SU-DHL-6 (cell line): ENCODE measurements around the gene FOCAD.

Source experiments
- H2AFZ ChIP-seq: fragments of 200-600 bp; sonication (generic); 2 replicates; pipeline ENCODE4 v1.6.1; 2014; ENCODE audit warnings: low read depth, mild to moderate bottlenecking, moderate library complexity, mixed read lengths, antibody characterized with exemption, low read length; ENCODE audit not compliant: severe bottlenecking
- H3F3A ChIP-seq: fragments of 200-600 bp; shearing (Covaris generic); 2 replicates; pipeline ENCODE4 v1.6.0; 2016; ENCODE audit warnings: antibody characterized with exemption, mild to moderate bottlenecking; ENCODE audit not compliant: insufficient read depth
- H3K27ac ChIP-seq: fragments of 200-600 bp; sonication (generic); 2 replicates; pipeline ENCODE4 v1.5.1; 2016; ENCODE audit warnings: low read depth, mild to moderate bottlenecking, low read length, moderate library complexity, mixed read lengths
- H3K27me3 ChIP-seq: fragments of 200-600 bp; sonication (generic), shearing (Covaris generic); 2 replicates; pipeline ENCODE4 v1.6.0; 2014; ENCODE audit warnings: mild to moderate bottlenecking, low read length
- H3K36me3 ChIP-seq: fragments of 200-600 bp; sonication (generic); 2 replicates; pipeline ENCODE4 v1.6.1; 2014; ENCODE audit warnings: mild to moderate bottlenecking, low read length, mixed read lengths
- H3K4me2 ChIP-seq: fragments of 300-600, 200-600 bp; shearing (Covaris generic), sonication (generic); 2 replicates; pipeline ENCODE4 v1.6.0; 2014; ENCODE audit warnings: low read length, low read depth, mild to moderate bottlenecking; ENCODE audit not compliant: poor library complexity, severe bottlenecking
- H3K4me3 ChIP-seq: fragments of 200-600 bp; sonication (generic); 2 replicates; pipeline ENCODE4 v1.5.1; 2014; ENCODE audit warnings: antibody characterized with exemption, low read length, mild to moderate bottlenecking, mixed read lengths; ENCODE audit not compliant: insufficient read depth, poor library complexity, severe bottlenecking
- H3K79me2 ChIP-seq: fragments of 200-600 bp; sonication (generic); 2 replicates; pipeline ENCODE4 v1.6.1; 2014; ENCODE audit warnings: mild to moderate bottlenecking, low read length, moderate library complexity; ENCODE audit not compliant: insufficient read depth
- H3K9ac ChIP-seq: fragments of 200-600 bp; sonication (generic); 2 replicates; pipeline ENCODE4 v1.7.0; 2014; ENCODE audit warnings: mild to moderate bottlenecking, low read length
- H3K9me2 ChIP-seq: fragments of 200-600 bp; sonication (generic); replicated peaks from 2 replicates; pipeline ENCODE4 v1.6.1; 2014; ENCODE audit warnings: low read length; ENCODE audit not compliant: insufficient read depth
- H3K9me3 ChIP-seq: fragments of 200-600 bp; sonication (generic); 2 replicates; pipeline ENCODE4 v1.6.1; 2014; ENCODE audit warnings: low read length, mixed read lengths; ENCODE audit not compliant: insufficient read depth
- H4K20me1 ChIP-seq: fragments of 200-600 bp; sonication (generic); 2 replicates; pipeline ENCODE4 v1.6.1; 2014; ENCODE audit warnings: low read depth, mild to moderate bottlenecking, antibody characterized with exemption, low read length, moderate library complexity, mixed read lengths
- EZH2phosphoT487 ChIP-seq: fragments of 200-600 bp; sonication (generic), shearing (Covaris generic); conservative IDR thresholded peaks from 2 replicates; pipeline ENCODE4 v1.6.1; 2018; ENCODE audit warnings: mild to moderate bottlenecking, antibody characterized with exemption, low read length, moderate library complexity, mixed read lengths
- TF ChIP-seq, protein P1 (sequence below): fragments of 200-600 bp; sonication (generic); IDR thresholded peaks from one replicate; pipeline ENCODE4 v1.5.1; 2017; ENCODE audit warnings: antibody characterized with exemption, mild to moderate bottlenecking, low read length, moderate library complexity; ENCODE audit not compliant: insufficient read depth, poor library complexity, severe bottlenecking

FOCAD gene

GRCh38 chr9:20788526-20789451 lies 104.7 kb downstream of the FOCAD start:
- no peak for TF ChIP-seq EZH2phosphoT487
- TF ChIP-seq, protein P1, sequence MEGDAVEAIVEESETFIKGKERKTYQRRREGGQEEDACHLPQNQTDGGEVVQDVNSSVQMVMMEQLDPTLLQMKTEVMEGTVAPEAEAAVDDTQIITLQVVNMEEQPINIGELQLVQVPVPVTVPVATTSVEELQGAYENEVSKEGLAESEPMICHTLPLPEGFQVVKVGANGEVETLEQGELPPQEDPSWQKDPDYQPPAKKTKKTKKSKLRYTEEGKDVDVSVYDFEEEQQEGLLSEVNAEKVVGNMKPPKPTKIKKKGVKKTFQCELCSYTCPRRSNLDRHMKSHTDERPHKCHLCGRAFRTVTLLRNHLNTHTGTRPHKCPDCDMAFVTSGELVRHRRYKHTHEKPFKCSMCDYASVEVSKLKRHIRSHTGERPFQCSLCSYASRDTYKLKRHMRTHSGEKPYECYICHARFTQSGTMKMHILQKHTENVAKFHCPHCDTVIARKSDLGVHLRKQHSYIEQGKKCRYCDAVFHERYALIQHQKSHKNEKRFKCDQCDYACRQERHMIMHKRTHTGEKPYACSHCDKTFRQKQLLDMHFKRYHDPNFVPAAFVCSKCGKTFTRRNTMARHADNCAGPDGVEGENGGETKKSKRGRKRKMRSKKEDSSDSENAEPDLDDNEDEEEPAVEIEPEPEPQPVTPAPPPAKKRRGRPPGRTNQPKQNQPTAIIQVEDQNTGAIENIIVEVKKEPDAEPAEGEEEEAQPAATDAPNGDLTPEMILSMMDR = no peak
- Histone ChIP-seq H3F3A (no peaks in the 10 kb centered on the region), H3K4me3 (no peak overlapping the region), H3K9me2 (no peaks in the 10 kb centered on the region), H3K4me2 (no peak overlapping the region), H3K27ac (no peak overlapping the region), H3K36me3 (no peaks in the 10 kb centered on the region), H3K9me3 (no peaks in the 10 kb centered on the region), H4K20me1 (no peaks in the 10 kb centered on the region), H2AFZ (no peak overlapping the region), H3K27me3 (no peaks in the 10 kb centered on the region), H3K9ac (no peak overlapping the region), H3K79me2 (no peaks in the 10 kb centered on the region)

GRCh38 chr9:20790721-20791120 lies 106.7 kb downstream of the FOCAD start:
- Histone ChIP-seq H4K20me1 (no peaks in the 10 kb centered on the region), H3K9ac (no peak overlapping the region), H3K4me2 (no peak overlapping the region), H2AFZ (no peak overlapping the region), H3K9me2 (no peaks in the 10 kb centered on the region), H3F3A (no peaks in the 10 kb centered on the region), H3K4me3 (no peak overlapping the region), H3K9me3 (no peaks in the 10 kb centered on the region), H3K36me3 (no peaks in the 10 kb centered on the region), H3K79me2 (no peaks in the 10 kb centered on the region), H3K27ac (no peak overlapping the region), H3K27me3 (no peaks in the 10 kb centered on the region)
- no peak for TF ChIP-seq EZH2phosphoT487
- TF ChIP-seq, protein P1 = no peak

DNA sequence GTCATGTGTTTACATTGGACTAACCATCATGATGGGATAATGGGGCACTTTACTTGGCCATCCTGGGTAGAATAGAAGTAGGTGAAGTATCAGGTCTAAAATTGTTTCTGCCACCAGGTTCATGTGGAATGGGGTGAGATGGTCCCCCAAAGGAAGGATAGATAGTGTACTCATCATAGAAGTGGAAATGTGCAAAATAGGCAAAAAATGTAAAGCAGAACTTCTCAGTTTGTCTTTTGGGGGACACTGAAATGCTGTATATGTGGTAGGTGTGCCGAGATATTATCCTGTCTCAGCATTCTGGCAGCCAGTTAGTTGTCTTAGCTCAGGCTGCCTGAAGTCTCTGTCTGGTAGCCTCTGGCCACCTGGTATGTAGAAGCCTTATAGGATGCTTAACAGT lies 107.6 kb downstream of the FOCAD start:
- H3K9me3 ChIP-seq = no peaks in the 10 kb centered on the region
- H2AFZ ChIP-seq = no peak overlapping the region
- H3K79me2 ChIP-seq = no peaks in the 10 kb centered on the region
- no peak overlapping the region for H3K4me2 ChIP-seq
- no peak overlapping the region for H3K9ac ChIP-seq
- H3K9me2 ChIP-seq = no peaks in the 10 kb centered on the region
- H3K27me3 ChIP-seq = no peaks in the 10 kb centered on the region
- TF ChIP-seq EZH2phosphoT487 = no peak
- no peak overlapping the region for H3K27ac ChIP-seq
- no peak overlapping the region for H3K4me3 ChIP-seq
- no peaks in the 10 kb centered on the region for H3F3A ChIP-seq
- H3K36me3 ChIP-seq = no peaks in the 10 kb centered on the region
- no peaks in the 10 kb centered on the region for H4K20me1 ChIP-seq
